ENCODE results near the gene RORB.

DNA sequence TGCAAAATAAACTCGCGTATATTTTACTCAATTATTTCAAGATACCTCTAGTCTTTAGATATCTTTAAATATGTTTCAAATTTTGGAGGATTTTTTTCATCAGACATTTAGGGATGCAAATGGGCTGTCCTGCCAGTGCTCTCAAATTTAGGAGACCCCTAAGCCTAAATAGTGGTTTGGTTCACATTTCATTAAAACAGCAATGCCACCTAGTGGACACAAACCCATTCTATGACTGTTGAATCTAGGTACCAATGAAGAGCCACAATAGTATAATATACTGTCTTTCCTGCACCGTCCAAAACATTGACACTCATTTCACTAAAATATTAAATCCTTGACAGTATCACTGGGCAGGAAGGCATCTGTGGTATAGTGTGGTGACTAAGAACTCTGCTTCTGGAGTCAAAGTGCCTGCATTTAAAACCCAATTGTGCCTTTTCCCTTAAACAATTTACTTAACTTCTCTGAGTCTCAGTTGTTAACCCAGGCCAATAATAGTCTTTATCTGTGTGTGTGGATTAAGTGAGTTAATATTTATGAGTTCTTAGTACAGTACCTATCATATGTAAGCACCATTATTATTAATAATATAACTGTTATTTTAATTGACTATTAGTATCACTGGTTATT is 148.0 kb downstream of the RORB start:
- TF ChIP-seq, protein P1, sequence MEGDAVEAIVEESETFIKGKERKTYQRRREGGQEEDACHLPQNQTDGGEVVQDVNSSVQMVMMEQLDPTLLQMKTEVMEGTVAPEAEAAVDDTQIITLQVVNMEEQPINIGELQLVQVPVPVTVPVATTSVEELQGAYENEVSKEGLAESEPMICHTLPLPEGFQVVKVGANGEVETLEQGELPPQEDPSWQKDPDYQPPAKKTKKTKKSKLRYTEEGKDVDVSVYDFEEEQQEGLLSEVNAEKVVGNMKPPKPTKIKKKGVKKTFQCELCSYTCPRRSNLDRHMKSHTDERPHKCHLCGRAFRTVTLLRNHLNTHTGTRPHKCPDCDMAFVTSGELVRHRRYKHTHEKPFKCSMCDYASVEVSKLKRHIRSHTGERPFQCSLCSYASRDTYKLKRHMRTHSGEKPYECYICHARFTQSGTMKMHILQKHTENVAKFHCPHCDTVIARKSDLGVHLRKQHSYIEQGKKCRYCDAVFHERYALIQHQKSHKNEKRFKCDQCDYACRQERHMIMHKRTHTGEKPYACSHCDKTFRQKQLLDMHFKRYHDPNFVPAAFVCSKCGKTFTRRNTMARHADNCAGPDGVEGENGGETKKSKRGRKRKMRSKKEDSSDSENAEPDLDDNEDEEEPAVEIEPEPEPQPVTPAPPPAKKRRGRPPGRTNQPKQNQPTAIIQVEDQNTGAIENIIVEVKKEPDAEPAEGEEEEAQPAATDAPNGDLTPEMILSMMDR (IDR thresholded peaks at IDR 0.05) = peak; percentile 36
- TF ChIP-seq MXD4 (CRISPR knock-in tag; IDR thresholded peaks at IDR 0.05; ENCODE audit: borderline replicate concordance) (no peak), SP1 (CRISPR knock-in tag; conservative IDR thresholded peaks at IDR 0.05) (no peak), FOXK1 (CRISPR knock-in tag; IDR thresholded peaks at IDR 0.05) (no peak), SMAD3 (CRISPR knock-in tag; IDR thresholded peaks at IDR 0.05; ENCODE audit: borderline replicate concordance) (no peak)
- TF ChIP-seq, protein P2, sequence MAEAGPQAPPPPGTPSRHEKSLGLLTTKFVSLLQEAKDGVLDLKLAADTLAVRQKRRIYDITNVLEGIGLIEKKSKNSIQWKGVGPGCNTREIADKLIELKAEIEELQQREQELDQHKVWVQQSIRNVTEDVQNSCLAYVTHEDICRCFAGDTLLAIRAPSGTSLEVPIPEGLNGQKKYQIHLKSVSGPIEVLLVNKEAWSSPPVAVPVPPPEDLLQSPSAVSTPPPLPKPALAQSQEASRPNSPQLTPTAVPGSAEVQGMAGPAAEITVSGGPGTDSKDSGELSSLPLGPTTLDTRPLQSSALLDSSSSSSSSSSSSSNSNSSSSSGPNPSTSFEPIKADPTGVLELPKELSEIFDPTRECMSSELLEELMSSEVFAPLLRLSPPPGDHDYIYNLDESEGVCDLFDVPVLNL (CRISPR knock-in tag; IDR thresholded peaks at IDR 0.05; ENCODE audit: borderline replicate concordance, low read depth) = no peak
- TF ChIP-seq, protein P3, sequence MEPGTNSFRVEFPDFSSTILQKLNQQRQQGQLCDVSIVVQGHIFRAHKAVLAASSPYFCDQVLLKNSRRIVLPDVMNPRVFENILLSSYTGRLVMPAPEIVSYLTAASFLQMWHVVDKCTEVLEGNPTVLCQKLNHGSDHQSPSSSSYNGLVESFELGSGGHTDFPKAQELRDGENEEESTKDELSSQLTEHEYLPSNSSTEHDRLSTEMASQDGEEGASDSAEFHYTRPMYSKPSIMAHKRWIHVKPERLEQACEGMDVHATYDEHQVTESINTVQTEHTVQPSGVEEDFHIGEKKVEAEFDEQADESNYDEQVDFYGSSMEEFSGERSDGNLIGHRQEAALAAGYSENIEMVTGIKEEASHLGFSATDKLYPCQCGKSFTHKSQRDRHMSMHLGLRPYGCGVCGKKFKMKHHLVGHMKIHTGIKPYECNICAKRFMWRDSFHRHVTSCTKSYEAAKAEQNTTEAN (CRISPR knock-in tag; IDR thresholded peaks at IDR 0.05) = no peak
- TF ChIP-seq, protein P4, sequence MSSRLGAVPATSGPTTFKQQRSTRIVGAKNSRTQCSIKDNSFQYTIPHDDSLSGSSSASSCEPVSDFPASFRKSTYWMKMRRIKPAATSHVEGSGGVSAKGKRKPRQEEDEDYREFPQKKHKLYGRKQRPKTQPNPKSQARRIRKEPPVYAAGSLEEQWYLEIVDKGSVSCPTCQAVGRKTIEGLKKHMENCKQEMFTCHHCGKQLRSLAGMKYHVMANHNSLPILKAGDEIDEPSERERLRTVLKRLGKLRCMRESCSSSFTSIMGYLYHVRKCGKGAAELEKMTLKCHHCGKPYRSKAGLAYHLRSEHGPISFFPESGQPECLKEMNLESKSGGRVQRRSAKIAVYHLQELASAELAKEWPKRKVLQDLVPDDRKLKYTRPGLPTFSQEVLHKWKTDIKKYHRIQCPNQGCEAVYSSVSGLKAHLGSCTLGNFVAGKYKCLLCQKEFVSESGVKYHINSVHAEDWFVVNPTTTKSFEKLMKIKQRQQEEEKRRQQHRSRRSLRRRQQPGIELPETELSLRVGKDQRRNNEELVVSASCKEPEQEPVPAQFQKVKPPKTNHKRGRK (CRISPR knock-in tag; IDR thresholded peaks at IDR 0.05; ENCODE audit: borderline replicate concordance) = no peak
- TF ChIP-seq, protein P5, sequence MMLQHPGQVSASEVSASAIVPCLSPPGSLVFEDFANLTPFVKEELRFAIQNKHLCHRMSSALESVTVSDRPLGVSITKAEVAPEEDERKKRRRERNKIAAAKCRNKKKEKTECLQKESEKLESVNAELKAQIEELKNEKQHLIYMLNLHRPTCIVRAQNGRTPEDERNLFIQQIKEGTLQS (CRISPR knock-in tag; conservative IDR thresholded peaks at IDR 0.05) = no peak
